C4-2B (cell line): ENCODE data around the gene NPSR1.

ENCODE experiments used
- ZFX ChIP-seq: fragments of 450-650 bp; IDR thresholded peaks from 2 replicates; pipeline ENCODE4 v1.6.1; 2017
- TF ChIP-seq, protein P1 (sequence below): fragments of 450-650 bp; conservative IDR thresholded peaks from 2 replicates; pipeline ENCODE4 v1.5.1; 2017; ENCODE audit warnings: mild to moderate bottlenecking

DNA sequence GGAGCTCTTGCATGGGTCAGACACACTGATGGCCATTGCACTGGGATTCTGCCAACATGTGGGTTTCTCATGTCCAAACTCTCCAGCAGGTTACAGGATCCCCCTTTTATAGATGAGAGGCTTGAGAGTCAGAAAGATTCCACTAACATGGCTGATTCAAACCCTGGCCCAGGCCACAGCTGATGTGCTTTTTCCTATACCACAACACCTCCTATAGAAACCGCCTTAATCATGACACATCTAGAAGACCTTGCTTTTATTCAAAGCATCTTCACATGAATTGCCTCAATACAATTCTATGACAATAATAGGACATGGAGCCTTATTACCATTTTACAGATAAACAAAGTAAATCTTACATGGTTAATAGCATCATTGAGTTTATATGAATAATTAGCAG is 190.7 kb downstream of the NPSR1 start:
- TF ChIP-seq, protein P1, sequence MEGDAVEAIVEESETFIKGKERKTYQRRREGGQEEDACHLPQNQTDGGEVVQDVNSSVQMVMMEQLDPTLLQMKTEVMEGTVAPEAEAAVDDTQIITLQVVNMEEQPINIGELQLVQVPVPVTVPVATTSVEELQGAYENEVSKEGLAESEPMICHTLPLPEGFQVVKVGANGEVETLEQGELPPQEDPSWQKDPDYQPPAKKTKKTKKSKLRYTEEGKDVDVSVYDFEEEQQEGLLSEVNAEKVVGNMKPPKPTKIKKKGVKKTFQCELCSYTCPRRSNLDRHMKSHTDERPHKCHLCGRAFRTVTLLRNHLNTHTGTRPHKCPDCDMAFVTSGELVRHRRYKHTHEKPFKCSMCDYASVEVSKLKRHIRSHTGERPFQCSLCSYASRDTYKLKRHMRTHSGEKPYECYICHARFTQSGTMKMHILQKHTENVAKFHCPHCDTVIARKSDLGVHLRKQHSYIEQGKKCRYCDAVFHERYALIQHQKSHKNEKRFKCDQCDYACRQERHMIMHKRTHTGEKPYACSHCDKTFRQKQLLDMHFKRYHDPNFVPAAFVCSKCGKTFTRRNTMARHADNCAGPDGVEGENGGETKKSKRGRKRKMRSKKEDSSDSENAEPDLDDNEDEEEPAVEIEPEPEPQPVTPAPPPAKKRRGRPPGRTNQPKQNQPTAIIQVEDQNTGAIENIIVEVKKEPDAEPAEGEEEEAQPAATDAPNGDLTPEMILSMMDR, result no peak
- TF ChIP-seq ZFX, result no peak
